ENCODE measurements around the gene SPTBN5.

SPTBN5 gene

DNA sequence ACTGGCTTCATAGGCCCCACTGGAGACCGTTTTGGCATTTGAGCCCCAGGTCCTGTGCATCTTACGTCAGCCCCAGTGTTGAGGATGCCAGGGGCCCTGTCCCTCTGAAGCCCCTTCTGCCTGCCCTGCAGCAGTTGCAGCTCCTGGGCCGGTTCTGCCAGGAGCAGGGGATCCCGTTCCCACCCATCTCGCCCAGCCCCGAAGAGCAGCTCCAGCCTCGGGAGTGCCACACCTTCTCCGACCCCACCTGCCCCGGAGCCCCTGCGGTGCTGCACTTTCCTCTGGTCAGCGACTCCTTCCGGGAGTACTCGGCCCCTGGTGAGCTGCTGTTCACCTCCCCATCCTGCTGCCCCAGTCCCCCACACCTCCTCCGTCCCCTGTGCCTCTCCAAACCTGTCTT lies 46.6 kb downstream of the SPTBN5 start:
- no peak for DNase-seq (ENCODE audit: low read depth)
- H3K4me3 ChIP-seq (ENCODE audit: low read depth, low read length): no peak overlapping the region
- TF ChIP-seq CTCF (IDR thresholded peaks at IDR 0.05; ENCODE audit: control insufficient read depth, extremely low read depth, insufficient read depth): no peak

DNA sequence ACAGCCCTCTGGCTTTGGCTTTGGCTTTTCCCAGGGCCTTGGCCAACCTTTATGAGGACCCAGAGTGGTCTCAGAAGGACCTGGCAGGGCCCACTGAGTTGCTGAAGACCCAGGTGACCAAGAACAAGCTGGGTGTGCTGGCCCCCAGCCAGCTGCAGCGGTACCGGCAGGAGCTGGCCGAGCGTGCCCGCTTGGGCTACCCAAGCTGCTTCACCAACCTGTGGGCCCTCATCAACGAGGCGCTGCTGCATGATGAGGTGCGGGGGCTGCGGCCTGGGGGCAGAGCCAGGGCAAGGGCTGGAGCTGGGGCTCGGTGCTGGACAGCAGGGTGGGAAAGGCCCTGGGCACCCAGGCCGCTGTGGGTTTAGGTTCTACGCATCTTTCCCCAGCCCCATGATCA lies 49.0 kb downstream of the SPTBN5 start:
- no peak for TF ChIP-seq CTCF (IDR thresholded peaks at IDR 0.05; ENCODE audit: control insufficient read depth, extremely low read depth, insufficient read depth)
- no peak for DNase-seq (ENCODE audit: low read depth)
- H3K4me3 ChIP-seq (ENCODE audit: low read depth, low read length): no peak overlapping the region

GRCh38 chr15:41843571-41843970 lies 50.3 kb downstream of the SPTBN5 start:
- no peak for TF ChIP-seq CTCF (IDR thresholded peaks at IDR 0.05; ENCODE audit: control insufficient read depth, extremely low read depth, insufficient read depth)
- no peak for DNase-seq (ENCODE audit: low read depth)
- no peak overlapping the region for H3K4me3 ChIP-seq (ENCODE audit: low read depth, low read length)

- H3K4me3 ChIP-seq (ENCODE audit: low read depth, low read length): no peak overlapping the region
- no peak for TF ChIP-seq CTCF (IDR thresholded peaks at IDR 0.05; ENCODE audit: control insufficient read depth, extremely low read depth, insufficient read depth)
- DNase-seq (ENCODE audit: low read depth): no peak
Observed at GRCh38 chr15:41842229-41842628, 51.6 kb downstream of the SPTBN5 start.

DNA sequence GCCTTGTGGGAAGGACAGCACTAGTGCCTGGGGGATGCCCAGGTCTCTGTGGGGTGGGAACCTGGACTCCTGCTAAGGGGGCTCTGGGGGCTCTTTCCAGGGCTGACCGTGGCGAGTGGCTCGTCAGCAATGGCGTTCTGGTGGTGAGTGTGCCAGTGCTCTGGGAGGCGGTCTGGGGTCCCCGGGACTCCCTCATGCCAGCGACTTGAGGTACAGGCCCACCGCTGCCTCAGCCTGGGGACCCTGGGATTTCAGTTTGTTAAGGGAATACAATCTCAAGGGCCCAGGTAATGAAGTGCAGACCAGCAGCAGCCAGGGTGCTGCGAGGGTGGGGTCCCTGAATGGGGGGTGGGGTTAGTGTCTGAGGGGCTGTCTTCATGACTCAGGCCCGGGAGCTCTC lies 52.7 kb downstream of the SPTBN5 start:
- TF ChIP-seq CTCF (IDR thresholded peaks at IDR 0.05; ENCODE audit: control insufficient read depth, extremely low read depth, insufficient read depth): no peak
- DNase-seq (ENCODE audit: low read depth): no peak
- no peak overlapping the region for H3K4me3 ChIP-seq (ENCODE audit: low read depth, low read length)

- no peak for DNase-seq (ENCODE audit: low read depth)
- no peak for TF ChIP-seq CTCF (IDR thresholded peaks at IDR 0.05; ENCODE audit: control insufficient read depth, extremely low read depth, insufficient read depth)
- no peak overlapping the region for H3K4me3 ChIP-seq (ENCODE audit: low read depth, low read length)
Observed at GRCh38 chr15:41840673-41841072, 53.2 kb downstream of the SPTBN5 start.

- no peak for TF ChIP-seq CTCF (IDR thresholded peaks at IDR 0.05; ENCODE audit: control insufficient read depth, extremely low read depth, insufficient read depth)
- DNase-seq (ENCODE audit: low read depth): peak; percentile 39
- H3K4me3 ChIP-seq (ENCODE audit: low read depth, low read length): no peak overlapping the region
Observed at GRCh38 chr15:41839781-41840491, 53.9 kb downstream of the SPTBN5 start.
